Activated CD4-positive, alpha-beta memory T cell treated with anti-CD3 and anti-CD28 coated beads, Interleukin-2, amount 10 ng/mL, durations not matched to agents 7 days and 5 days (primary cell): ENCODE data around the gene SOX5. TPM values are rescaled to one million over a fixed set of nuclear protein-coding genes. Genes with fewer than 3 reads are reported as not detected.
"Not testable (repeated sequence)": the region's sequence is repeated elsewhere in the genome, so short reads cannot be mapped to it uniquely, and the experiment has no call there.

ENCODE experiments used
- CTCF ChIA-PET: fragments of 350-600 bp; sonication (Branson Sonifier 250); formaldehyde crosslinking; loops from one replicate; lab custom pipeline; 2021; ENCODE audit warnings: antibody characterized with exemption, inconsistent platforms; lab: Charles Lee
- POLR2A ChIA-PET: fragments of 350-600 bp; sonication (Branson Sonifier 250); formaldehyde crosslinking; loops from one replicate; lab custom pipeline; 2021; ENCODE audit warnings: antibody characterized with exemption; lab: Charles Lee
- DNase-seq: peaks from one replicate; pipeline ENCODE4 v3.0.0-alpha.2; 2020
- H3K27ac Mint-ChIP-seq: one replicate; pipeline ENCODE4 v1.8.0; 2021; ENCODE audit warnings: mild to moderate bottlenecking, mixed read lengths
- H3K27me3 Mint-ChIP-seq: one replicate; pipeline ENCODE4 v1.8.0; 2021; ENCODE audit warnings: mixed read lengths
- H3K36me3 Mint-ChIP-seq: one replicate; pipeline ENCODE4 v1.8.0; 2021; ENCODE audit warnings: low read depth, mixed read lengths
- H3K4me1 Mint-ChIP-seq: one replicate; pipeline ENCODE4 v1.8.0; 2021; ENCODE audit warnings: mixed read lengths
- H3K4me3 Mint-ChIP-seq: one replicate; pipeline ENCODE4 v1.8.0; 2021; ENCODE audit warnings: mild to moderate bottlenecking, mixed read lengths
- H3K9me3 Mint-ChIP-seq: one replicate; pipeline ENCODE4 v1.8.0; 2021; ENCODE audit warnings: mixed read lengths
- total RNA-seq, 2 experiments: library from RNA; stranded (reverse); gene quantifications; one replicate each; pipeline ENCODE4 v1.2.3, GENCODE V29; 2021

SOX5 gene
- total RNA-seq, 2 experiments from 2014 or later, result 0.45 to 0.75 TPM

GRCh38 chr12:23753628-23754365 lies 195.7 kb downstream of the SOX5 start:
- Mint-ChIP-seq H3K27ac (no peak overlapping the region), H3K4me1 (no peaks in the 10 kb centered on the region), H3K27me3 (no peaks in the 10 kb centered on the region), H3K4me3 (no peak overlapping the region), H3K9me3 (no peaks in the 10 kb centered on the region), H3K36me3 (no peaks in the 10 kb centered on the region)
- DNase-seq, result no peak
- ChIA-PET POLR2A (no interaction called here), CTCF (no interaction called here)

GRCh38 chr12:23752245-23752644 lies 197.2 kb downstream of the SOX5 start:
- Mint-ChIP-seq H3K36me3 (no peaks in the 10 kb centered on the region), H3K27me3 (no peaks in the 10 kb centered on the region), H3K27ac (no peak overlapping the region), H3K9me3 (no peaks in the 10 kb centered on the region), H3K4me3 (no peak overlapping the region), H3K4me1 (no peaks in the 10 kb centered on the region)
- ChIA-PET CTCF (no interaction called here), POLR2A (no interaction called here)
- DNase-seq, result no peak

GRCh38 chr12:23751641-23752040 lies 197.8 kb downstream of the SOX5 start:
- DNase-seq, result no peak
- H3K4me3 Mint-ChIP-seq, result no peak overlapping the region
- ChIA-PET CTCF (no interaction called here), POLR2A (no interaction called here)
- no peaks in the 10 kb centered on the region for H3K36me3 Mint-ChIP-seq
- no peak overlapping the region for H3K27ac Mint-ChIP-seq
- no peaks in the 10 kb centered on the region for H3K27me3 Mint-ChIP-seq
- no peaks in the 10 kb centered on the region for H3K4me1 Mint-ChIP-seq
- peaks cover 3% of the 10 kb centered on the region for H3K9me3 Mint-ChIP-seq

GRCh38 chr12:23750923-23751322 lies 198.5 kb downstream of the SOX5 start:
- no peaks in the 10 kb centered on the region for H3K36me3 Mint-ChIP-seq
- H3K9me3 Mint-ChIP-seq, result peaks cover 3% of the 10 kb centered on the region
- H3K4me1 Mint-ChIP-seq, result no peaks in the 10 kb centered on the region
- H3K4me3 Mint-ChIP-seq, result no peak overlapping the region
- H3K27ac Mint-ChIP-seq, result no peak overlapping the region
- ChIA-PET POLR2A (no interaction called here), CTCF (no interaction called here)
- DNase-seq, result no peak
- no peaks in the 10 kb centered on the region for H3K27me3 Mint-ChIP-seq

- DNase-seq, result no peak
- H3K27me3 Mint-ChIP-seq, result no peaks in the 10 kb centered on the region
- H3K4me1 Mint-ChIP-seq, result no peaks in the 10 kb centered on the region
- ChIA-PET POLR2A (no interaction called here), CTCF (no interaction called here)
- H3K9me3 Mint-ChIP-seq, result peaks cover 8% of the 10 kb centered on the region
- no peaks in the 10 kb centered on the region for H3K36me3 Mint-ChIP-seq
- no peak overlapping the region for H3K27ac Mint-ChIP-seq
- no peak overlapping the region for H3K4me3 Mint-ChIP-seq
Measured at GRCh38 chr12:23744696-23745095, 204.8 kb downstream of the SOX5 start.

GRCh38 chr12:23742574-23742973 lies 206.9 kb downstream of the SOX5 start:
- POLR2A ChIA-PET, result no interaction called here

GRCh38 chr12:23731493-23731892 lies 218.0 kb downstream of the SOX5 start:
- Mint-ChIP-seq H3K9me3 (no peaks in the 10 kb centered on the region), H3K27ac (no peak overlapping the region), H3K4me1 (no peaks in the 10 kb centered on the region), H3K36me3 (no peaks in the 10 kb centered on the region), H3K4me3 (no peak overlapping the region), H3K27me3 (no peaks in the 10 kb centered on the region)
- CTCF ChIA-PET, result no interaction called here
- DNase-seq, result no peak
- POLR2A ChIA-PET, result no interaction called here

More at GRCh38 chr12:23742574-23742973, 206.9 kb downstream of the SOX5 start:
- no peak for DNase-seq
- Mint-ChIP-seq H3K36me3 (no peaks in the 10 kb centered on the region), H3K27ac (no peak overlapping the region), H3K9me3 (peaks cover 13% of the 10 kb centered on the region), H3K4me3 (no peak overlapping the region), H3K4me1 (no peaks in the 10 kb centered on the region), H3K27me3 (no peaks in the 10 kb centered on the region)
- CTCF ChIA-PET, result no interaction called here

- Mint-ChIP-seq H3K4me3 (no peak overlapping the region), H3K4me1 (no peaks in the 10 kb centered on the region), H3K36me3 (no peaks in the 10 kb centered on the region), H3K27me3 (no peaks in the 10 kb centered on the region), H3K9me3 (no peaks in the 10 kb centered on the region), H3K27ac (no peak overlapping the region)
- DNase-seq, result no peak
- POLR2A ChIA-PET, result no interaction called here
- CTCF ChIA-PET, result no interaction called here
Measured at GRCh38 chr12:23731035-23731434, 218.4 kb downstream of the SOX5 start.

GRCh38 chr12:23729359-23729758 lies 220.1 kb downstream of the SOX5 start:
- CTCF ChIA-PET, result no interaction called here
- DNase-seq, result no peak
- no peaks in the 10 kb centered on the region for H3K36me3 Mint-ChIP-seq
- no peaks in the 10 kb centered on the region for H3K4me1 Mint-ChIP-seq
- H3K4me3 Mint-ChIP-seq, result no peak overlapping the region
- no peaks in the 10 kb centered on the region for H3K27me3 Mint-ChIP-seq
- no peak overlapping the region for H3K27ac Mint-ChIP-seq
- H3K9me3 Mint-ChIP-seq, result peaks cover 2% of the 10 kb centered on the region
- POLR2A ChIA-PET, result no interaction called here

- CTCF ChIA-PET, result no interaction called here
- Mint-ChIP-seq H3K27ac (no peak overlapping the region), H3K27me3 (no peaks in the 10 kb centered on the region), H3K4me1 (no peaks in the 10 kb centered on the region), H3K9me3 (peaks cover 2% of the 10 kb centered on the region), H3K36me3 (no peaks in the 10 kb centered on the region), H3K4me3 (no peak overlapping the region)
- POLR2A ChIA-PET, result no interaction called here
- no peak for DNase-seq
Measured at GRCh38 chr12:23726646-23727045, 222.8 kb downstream of the SOX5 start.

- Mint-ChIP-seq H3K36me3 (no peaks in the 10 kb centered on the region), H3K4me3 (no peak overlapping the region), H3K27me3 (no peaks in the 10 kb centered on the region), H3K9me3 (peaks cover 2% of the 10 kb centered on the region), H3K4me1 (no peaks in the 10 kb centered on the region), H3K27ac (no peak overlapping the region)
- CTCF ChIA-PET, result no interaction called here
- POLR2A ChIA-PET, result no interaction called here
- no peak for DNase-seq
Measured at GRCh38 chr12:23722655-23723054, 226.8 kb downstream of the SOX5 start.

GRCh38 chr12:23721268-23721667 lies 228.2 kb downstream of the SOX5 start:
- CTCF ChIA-PET, result no interaction called here
- H3K27me3 Mint-ChIP-seq, result no peaks in the 10 kb centered on the region
- H3K9me3 Mint-ChIP-seq, result peaks cover 2% of the 10 kb centered on the region
- POLR2A ChIA-PET, result no interaction called here
- no peaks in the 10 kb centered on the region for H3K4me1 Mint-ChIP-seq
- H3K36me3 Mint-ChIP-seq, result no peaks in the 10 kb centered on the region
- H3K27ac Mint-ChIP-seq, result no peak overlapping the region
- H3K4me3 Mint-ChIP-seq, result no peak overlapping the region
- no peak for DNase-seq

GRCh38 chr12:23719493-23719892 lies 230.0 kb downstream of the SOX5 start:
- Mint-ChIP-seq H3K4me1 (no peaks in the 10 kb centered on the region), H3K27me3 (no peaks in the 10 kb centered on the region), H3K4me3 (no peak overlapping the region), H3K9me3 (no peaks in the 10 kb centered on the region), H3K27ac (no peak overlapping the region), H3K36me3 (no peaks in the 10 kb centered on the region)
- ChIA-PET POLR2A (no interaction called here), CTCF (no interaction called here)
- no peak for DNase-seq

- H3K27ac Mint-ChIP-seq, DNase-seq, H3K9me3 Mint-ChIP-seq, H3K27me3 Mint-ChIP-seq, H3K36me3 Mint-ChIP-seq, H3K4me1 Mint-ChIP-seq, POLR2A ChIA-PET, H3K4me3 Mint-ChIP-seq, CTCF ChIA-PET: not testable (repeated sequence)
Measured at GRCh38 chr12:23710361-23710760, 239.1 kb downstream of the SOX5 start.
